H1 (cell line): Measurements from ENCODE around the gene SCGN. TPM values are rescaled to one million over a fixed set of nuclear protein-coding genes. Genes with fewer than 3 reads are reported as not detected.

Experiments used
- CTCF ChIA-PET: fragments of 300-600 bp; sonication (Branson Sonifier 250); formaldehyde crosslinking; loops from one replicate; lab custom pipeline; 2021; ENCODE audit not compliant: partially characterized antibody; lab: Charles Lee
- POLR2A ChIA-PET: fragments of 300-600 bp; sonication (Branson Sonifier 250); formaldehyde crosslinking; loops from one replicate; lab custom pipeline; 2021; ENCODE audit warnings: inconsistent platforms; ENCODE audit not compliant: partially characterized antibody; lab: Charles Lee
- DNase-seq, 2 experiments: peaks; one replicate each; pipeline versions ENCODE4 v3.0.0 to v3.0.0-alpha.2; 2010 to 2022; ENCODE audit warnings: low spot score in 2 of 2, low read depth in 1 of 2, mixed read lengths in 1 of 2
- FAIRE-seq: peaks from 2 replicates; lab custom pipeline; 2011; peaks lifted over from hg19 to GRCh38; lab: Jason Lieb, UNC
- H2AFZ ChIP-seq: 2 replicates; pipeline ENCODE4 v1.8.1; 2012; ENCODE audit warnings: low read length, inconsistent platforms
- H2AK5ac ChIP-seq: 2 replicates; pipeline ENCODE4 v1.6.1; 2013; ENCODE audit warnings: low read depth, low read length
- H2BK120ac ChIP-seq: replicated peaks from 2 replicates; pipeline ENCODE3; 2013; ENCODE audit warnings: low read depth, low read length, inconsistent platforms
- H2BK12ac ChIP-seq: 2 replicates; pipeline ENCODE4 v1.6.1; 2013; ENCODE audit warnings: low read depth, low read length
- H2BK15ac ChIP-seq: 2 replicates; pipeline ENCODE4 v1.6.1; 2013; ENCODE audit warnings: low read length
- H2BK20ac ChIP-seq: 2 replicates; pipeline ENCODE4 v1.6.1; 2013; ENCODE audit warnings: low read length
- H2BK5ac ChIP-seq: 2 replicates; pipeline ENCODE4 v1.6.1; 2013; ENCODE audit warnings: low read depth, low read length
- H3K14ac ChIP-seq: 2 replicates; pipeline ENCODE4 v1.6.1; 2013; ENCODE audit warnings: inconsistent platforms; ENCODE audit not compliant: insufficient read length
- H3K18ac ChIP-seq: 2 replicates; pipeline ENCODE4 v1.6.1; 2013; ENCODE audit warnings: low read length; ENCODE audit errors: extremely low read depth
- H3K23ac ChIP-seq: 2 replicates; pipeline ENCODE4 v1.6.1; 2013; ENCODE audit warnings: inconsistent platforms; ENCODE audit not compliant: insufficient read length
- H3K23me2 ChIP-seq: 2 replicates; pipeline ENCODE4 v1.6.1; 2013; ENCODE audit warnings: low read depth, low read length
- H3K27ac ChIP-seq: 2 replicates; pipeline ENCODE4 v1.6.1; 2011; ENCODE audit warnings: low read depth, low read length, inconsistent platforms
- H3K27me3 ChIP-seq, 4 experiments: replicated peaks in 1 of 4; 1 replicate in 1 of 4; 2 replicates in 3 of 4; pipeline versions ENCODE4 v1.6.1 to v1.8.1; 2011 to 2013; ENCODE audit warnings: low read length in 3 of 4, mild to moderate bottlenecking in 3 of 4, inconsistent platforms in 2 of 4, mixed read lengths in 2 of 4, moderate library complexity in 1 of 4; ENCODE audit not compliant: control insufficient read depth in 3 of 4, insufficient read depth in 3 of 4; ENCODE audit errors: extremely low read depth in 1 of 4
- H3K36me3 ChIP-seq, 4 experiments: 2 replicates each; pipeline versions ENCODE4 v1.6.1 to v1.8.1; 2011 to 2013; ENCODE audit warnings: mild to moderate bottlenecking in 4 of 4, low read length in 3 of 4, moderate library complexity in 2 of 4, control low read depth in 1 of 4, inconsistent platforms in 1 of 4; ENCODE audit not compliant: insufficient read depth in 4 of 4, control insufficient read depth in 2 of 4
- H3K4ac ChIP-seq: replicated peaks from 2 replicates; pipeline ENCODE3; 2013; ENCODE audit warnings: low read length, low read depth, mixed read lengths, inconsistent platforms; ENCODE audit not compliant: insufficient read length
- H3K4me1 ChIP-seq, 4 experiments: replicated peaks in 1 of 4; 1 replicate in 1 of 4; 2 replicates in 3 of 4; pipeline versions ENCODE4 v1.6.1 to v1.8.1; 2011 to 2013; ENCODE audit warnings: low read length in 3 of 4, inconsistent platforms in 2 of 4, mixed read lengths in 1 of 4; ENCODE audit not compliant: insufficient read depth in 4 of 4, control insufficient read depth in 3 of 4
- H3K4me2 ChIP-seq, 2 experiments: 2 replicates each; pipeline versions ENCODE4 v1.6.1 to v1.8.1; 2011 to 2013; ENCODE audit warnings: low read depth in 2 of 2, low read length in 2 of 2, control low read depth in 1 of 2, inconsistent platforms in 1 of 2, mild to moderate bottlenecking in 1 of 2; ENCODE audit not compliant: insufficient read depth in 1 of 2
- H3K4me3 ChIP-seq, 4 experiments: fragments of 200-600, 300-600 bp in 1 of 4; sonication (generic), shearing (Covaris generic), sonication (Bioruptor Twin) in 1 of 4; 2 replicates each; pipeline versions ENCODE4 v1.5.1 to v1.8.1; 2011 to 2016; ENCODE audit warnings: low read length in 4 of 4, low read depth in 3 of 4, control low read depth in 2 of 4, inconsistent platforms in 2 of 4, mild to moderate bottlenecking in 2 of 4, mixed read lengths in 1 of 4, moderate library complexity in 1 of 4; ENCODE audit not compliant: insufficient read depth in 2 of 4; ENCODE audit errors: extremely low read depth in 1 of 4
- H3K56ac ChIP-seq: replicated peaks from 2 replicates; pipeline ENCODE3; 2013; ENCODE audit warnings: low read depth, mild to moderate bottlenecking, mixed read lengths, low read length, inconsistent platforms; ENCODE audit not compliant: insufficient read length
- H3K79me1 ChIP-seq: 2 replicates; pipeline ENCODE4 v1.6.1; 2013; ENCODE audit warnings: low read depth, low read length, control low read depth
- H3K79me2 ChIP-seq, 2 experiments: 2 replicates each; pipeline versions ENCODE4 v1.6.1 to v1.8.1; 2012 to 2013; ENCODE audit warnings: low read length in 2 of 2, mild to moderate bottlenecking in 2 of 2, inconsistent platforms in 1 of 2; ENCODE audit not compliant: insufficient read depth in 2 of 2, control insufficient read depth in 1 of 2
- H3K9ac ChIP-seq, 4 experiments: replicated peaks in 1 of 4; 1 replicate in 1 of 4; 2 replicates in 3 of 4; pipeline versions ENCODE4 v1.6.1 to v1.8.1; 2011 to 2013; ENCODE audit warnings: low read depth in 3 of 4, low read length in 3 of 4, control low read depth in 2 of 4, mild to moderate bottlenecking in 2 of 4, moderate library complexity in 2 of 4, inconsistent platforms in 1 of 4; ENCODE audit errors: extremely low read depth in 1 of 4
- H3K9me3 ChIP-seq, 2 experiments: 2 replicates each; pipeline versions ENCODE4 v1.6.1 to v1.8.1; 2012 to 2013; ENCODE audit warnings: mild to moderate bottlenecking in 2 of 2, moderate library complexity in 2 of 2, control low read depth in 1 of 2, inconsistent platforms in 1 of 2, low read depth in 1 of 2, low read length in 1 of 2, mixed read lengths in 1 of 2; ENCODE audit not compliant: insufficient read depth in 2 of 2
- H4K20me1 ChIP-seq, 2 experiments: replicated peaks in 1 of 2; 2 replicates each; pipeline versions ENCODE3 to v1.8.1; 2011 to 2013; ENCODE audit warnings: inconsistent platforms in 2 of 2, low read length in 2 of 2, mild to moderate bottlenecking in 1 of 2; ENCODE audit not compliant: insufficient read depth in 2 of 2, control insufficient read depth in 1 of 2
- H4K5ac ChIP-seq: 2 replicates; pipeline ENCODE4 v1.6.1; 2013; ENCODE audit warnings: low read length, low read depth, mixed read lengths, inconsistent platforms; ENCODE audit not compliant: insufficient read length
- H4K8ac ChIP-seq: 2 replicates; pipeline ENCODE4 v1.8.0; 2013; ENCODE audit warnings: mild to moderate bottlenecking, moderate library complexity, low read length, inconsistent platforms; ENCODE audit not compliant: insufficient read depth; ENCODE audit errors: extremely low read depth
- H4K91ac ChIP-seq: replicated peaks from 2 replicates; pipeline ENCODE3; 2013; ENCODE audit warnings: low read length, mixed read lengths, inconsistent platforms; ENCODE audit not compliant: insufficient read length
- EGR1 ChIP-seq: IDR thresholded peaks from 2 replicates; pipeline ENCODE4 v1.6.1; 2011; ENCODE audit warnings: low read depth, low read length, borderline replicate concordance
- EP300 ChIP-seq, 2 experiments: IDR thresholded peaks; 1 replicate in 1 of 2; 2 replicates in 1 of 2; pipeline ENCODE4 v1.6.1; 2011 to 2012; ENCODE audit warnings: low read depth in 2 of 2, low read length in 2 of 2, mild to moderate bottlenecking in 2 of 2, borderline replicate concordance in 1 of 2, inconsistent platforms in 1 of 2, moderate library complexity in 1 of 2
- EZH2 ChIP-seq: fragments of 200-600 bp; sonication (generic); IDR thresholded peaks from 2 replicates; pipeline ENCODE4 v1.7.1; 2012; ENCODE audit warnings: low read depth, mild to moderate bottlenecking, moderate library complexity, low read length, inconsistent platforms; ENCODE audit not compliant: severe bottlenecking
- FOSL1 ChIP-seq: IDR thresholded peaks from 2 replicates; pipeline ENCODE4 v1.6.1; 2011; ENCODE audit warnings: mild to moderate bottlenecking, low read depth, low read length, moderate library complexity; ENCODE audit not compliant: insufficient read depth
- KDM5A ChIP-seq: fragments of 200-600 bp; IDR thresholded peaks from 2 replicates; pipeline ENCODE4 v1.7.1; 2012; ENCODE audit warnings: mild to moderate bottlenecking, low read length, inconsistent platforms, mixed read lengths
- RBBP5 ChIP-seq: IDR thresholded peaks from 2 replicates; pipeline ENCODE4 v1.7.1; 2012; ENCODE audit warnings: low read depth, mild to moderate bottlenecking, inconsistent platforms, low read length, moderate library complexity, borderline replicate concordance
- RFX5 ChIP-seq: IDR thresholded peaks from 2 replicates; pipeline ENCODE4 v1.6.1; 2011; ENCODE audit warnings: low read depth, low read length, improper control_type of control experiment, borderline replicate concordance
- SAP30 ChIP-seq: fragments of 300-600 bp; sonication (generic); IDR thresholded peaks from 2 replicates; pipeline ENCODE4 v1.7.1; 2012; ENCODE audit warnings: low read length, moderate library complexity, mild to moderate bottlenecking, inconsistent platforms; ENCODE audit not compliant: insufficient read depth, insufficient replicate concordance
- SIX5 ChIP-seq: IDR thresholded peaks from 2 replicates; pipeline ENCODE4 v1.6.1; 2011; ENCODE audit warnings: mild to moderate bottlenecking, low read depth, low read length
- SP1 ChIP-seq: IDR thresholded peaks from 2 replicates; pipeline ENCODE4 v1.6.1; 2011; ENCODE audit warnings: low read depth, low read length
- SRF ChIP-seq: IDR thresholded peaks from 2 replicates; pipeline ENCODE4 v1.6.1; 2011; ENCODE audit warnings: mild to moderate bottlenecking, low read depth, low read length, moderate library complexity
- TAF7 ChIP-seq: optimal IDR thresholded peaks from 2 replicates; pipeline ENCODE3; 2011; ENCODE audit warnings: low read depth, mild to moderate bottlenecking, inconsistent platforms, low read length, moderate library complexity, borderline replicate concordance
- TCF12 ChIP-seq: IDR thresholded peaks from 2 replicates; pipeline ENCODE4 v1.6.1; 2011; ENCODE audit warnings: low read depth, mild to moderate bottlenecking, low read length
- TEAD4 ChIP-seq: IDR thresholded peaks from 2 replicates; pipeline ENCODE4 v1.6.1; 2012; ENCODE audit warnings: low read depth, low read length, inconsistent platforms, mixed read lengths
- WGBS, 2 experiments: shearing (Covaris generic) in 1 of 2; methylation state at CpG; one replicate each; pipeline versions ENCODE4 v1.1.6 to v1.1.7; 2013 to 2015; ENCODE audit warnings: low lambda C conversion rate in 2 of 2, mixed read lengths in 2 of 2, inconsistent platforms in 1 of 2, low coverage in 1 of 2, missing lambda C conversion rate in 1 of 2; ENCODE audit not compliant: insufficient replicate concordance in 2 of 2, insufficient coverage in 1 of 2, insufficient read length in 1 of 2; ENCODE audit errors: extremely low coverage in 1 of 2, missing lambda C conversion rate in 1 of 2; 5-methylcytosine and 5-hydroxymethylcytosine counted together
- polyA plus RNA-seq, 7 experiments: library from polyadenylated mRNA; depleted of rRNA in 3 of 7; stranded (reverse) in 5 of 7; unstranded in 2 of 7; fragments of >200 nt in 5 of 7; fragments of 200-250 nt in 2 of 7; gene quantifications; 1 replicate in 5 of 7; 2 replicates in 1 of 7; 4 replicates in 1 of 7; pipeline versions ENCODE4 v1.2.1 to v1.2.3, GENCODE V29; 2011 to 2013; ENCODE audit warnings: missing spikeins in 2 of 7, mixed read lengths in 2 of 7
- total RNA-seq: library from RNA; stranded (reverse); fragmentation: NEBNext Ultra II Directional; extraction: Animal tissue kit (Norgen Biotek cat#: 25700); gene quantifications from 2 replicates; pipeline ENCODE4 v1.2.1, GENCODE V29; 2021
- TF ChIP-seq, protein P1 (sequence below): IDR thresholded peaks from 2 replicates; pipeline ENCODE4 v1.6.1; 2012; ENCODE audit warnings: inconsistent platforms

SCGN gene
- total and polyA plus RNA-seq, 2 of the 8 experiments (the other 6 are each of a cell fraction or from before 2014, with no cell fraction given), result not detected

DNA sequence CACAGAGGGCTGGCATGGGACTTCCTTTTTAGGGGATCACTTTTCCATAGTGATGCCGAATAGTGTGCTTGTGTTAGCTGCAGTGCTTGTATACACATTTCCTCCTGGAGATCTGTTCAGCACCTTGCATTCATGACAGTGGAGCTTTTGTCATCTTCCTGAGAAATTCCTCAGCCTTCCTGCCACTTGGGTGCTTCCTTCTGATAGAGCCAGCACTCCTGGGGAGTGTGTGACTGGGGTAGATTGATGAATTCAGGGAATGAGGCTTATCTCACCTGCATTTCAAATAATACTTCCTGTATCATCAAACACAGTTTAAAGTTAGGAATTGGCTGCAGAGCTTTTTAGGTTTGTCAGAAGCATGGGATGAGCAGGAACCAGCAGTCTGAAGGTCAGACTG is 48.8 kb upstream of the SCGN start:
- H2AK5ac ChIP-seq, result no peak overlapping the region
- H3K9me3 ChIP-seq, result no peaks in the 10 kb centered on the region
- H3K4me2 ChIP-seq, result no peak overlapping the region
- no peak overlapping the region for H3K14ac ChIP-seq
- H3K36me3 ChIP-seq, result peaks cover 0 to 3% (median 0%) of the 10 kb centered on the region in 4 experiments; a peak in 4 of 8 replicates
- H2BK5ac ChIP-seq, result no peak overlapping the region
- H2BK15ac ChIP-seq, result no peak overlapping the region
- H3K4ac ChIP-seq, result no peak overlapping the region
- DNase-seq (no peak), FAIRE-seq (no peak)
- CTCF ChIA-PET, result interaction anchor here (1.1 to 2.3 kb wide), 6 partner anchors 8 to 380 kb away, joined by 3 to 10 read pairs (median 4); no protein-coding TSS in a partner anchor
- no peaks in the 10 kb centered on the region for H3K79me2 ChIP-seq
- H3K9ac ChIP-seq, result no peak overlapping the region
- no peaks in the 10 kb centered on the region for H3K23me2 ChIP-seq
- H3K4me3 ChIP-seq, result no peak overlapping the region
- H2BK20ac ChIP-seq, result no peak overlapping the region
- no peak overlapping the region for H2AFZ ChIP-seq
- POLR2A ChIA-PET, result no interaction called here
- WGBS, 2 experiments, result 83% methylated on average over 1 of the region's 1 CpG; no CpG with 5 or more reads in 1 of the 2 experiments
- H4K91ac ChIP-seq, result no peak overlapping the region
- H3K56ac ChIP-seq, result no peak overlapping the region
- no peaks in the 10 kb centered on the region for H3K4me1 ChIP-seq
- H3K18ac ChIP-seq, result no peak overlapping the region
- H4K8ac ChIP-seq, result no peak overlapping the region
- no peaks in the 10 kb centered on the region for H3K79me1 ChIP-seq
- H3K27me3 ChIP-seq, result no peaks in the 10 kb centered on the region
- H3K23ac ChIP-seq, result no peak overlapping the region
- no peak overlapping the region for H2BK12ac ChIP-seq
- H4K20me1 ChIP-seq, result no peaks in the 10 kb centered on the region
- H4K5ac ChIP-seq, result no peak overlapping the region
- H3K27ac ChIP-seq, result no peak overlapping the region
- H2BK120ac ChIP-seq, result no peak overlapping the region
- no peak for TF ChIP-seq EGR1
- no peak for TF ChIP-seq FOSL1
- TF ChIP-seq TAF7, result no peak
- no peak for TF ChIP-seq TCF12
- TF ChIP-seq SAP30, result no peak
- TF ChIP-seq, protein P1, sequence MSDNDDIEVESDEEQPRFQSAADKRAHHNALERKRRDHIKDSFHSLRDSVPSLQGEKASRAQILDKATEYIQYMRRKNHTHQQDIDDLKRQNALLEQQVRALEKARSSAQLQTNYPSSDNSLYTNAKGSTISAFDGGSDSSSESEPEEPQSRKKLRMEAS, result no peak
- TF ChIP-seq SRF, result no peak
- TF ChIP-seq RFX5, result no peak
- TF ChIP-seq KDM5A, result no peak
- no peak for TF ChIP-seq SP1
- TF ChIP-seq SIX5, result no peak
- TF ChIP-seq EZH2, result no peak
- no peak for TF ChIP-seq RBBP5
- no peak for TF ChIP-seq TEAD4
- no peak for TF ChIP-seq EP300 (IDR thresholded peaks at IDR 0.05; ENCODE audit: borderline replicate concordance in 1 of 2, low read depth in 2 of 2, low read length in 2 of 2)
